ENCODE measurements around the gene CORO2B. TPM values are rescaled to one million over a fixed set of nuclear protein-coding genes. Genes with fewer than 3 reads are reported as not detected.

Gene CORO2B
- total RNA-seq, 1 experiment from 2014 or later = 0.59 TPM

GRCh38 chr15:68618394-68618793 is 39.6 kb downstream of the CORO2B start:
- no peaks in the 10 kb centered on the region for H3K9me2 ChIP-seq (ENCODE audit: insufficient read depth)
- H3K36me3 ChIP-seq (ENCODE audit: low read depth) = no peaks in the 10 kb centered on the region
- no peak overlapping the region for H3K4me2 ChIP-seq
- H4K20me1 ChIP-seq (ENCODE audit: insufficient read depth) = no peaks in the 10 kb centered on the region
- no peak overlapping the region for H2AFZ ChIP-seq
- BruUV-seq (replicated peaks) = no TSS peak
- H3K9me3 ChIP-seq (ENCODE audit: insufficient read depth, low read depth) = no peaks in the 10 kb centered on the region
- no peak overlapping the region for H3K4me3 ChIP-seq
- CTCF ChIA-PET = no interaction called here
- H3K27ac ChIP-seq = no peak overlapping the region
- DNase-seq = no peak
- POLR2A ChIA-PET (ENCODE audit: unreplicated experiment) = no interaction called here
- intact Hi-C loops (cut with micrococcal nuclease; ENCODE audit: unreplicated experiment) = no loop called here
- no peaks in the 10 kb centered on the region for H3F3A ChIP-seq (ENCODE audit: insufficient read depth, low read depth)
- H3K79me2 ChIP-seq (ENCODE audit: low read depth) = no peaks in the 10 kb centered on the region
- H3K4me1 ChIP-seq (replicated peaks; ENCODE audit: insufficient read depth) = no peaks in the 10 kb centered on the region
- H3K27me3 ChIP-seq (ENCODE audit: insufficient read depth, low read depth) = no peaks in the 10 kb centered on the region
- no peak for TF ChIP-seq EZH2 (IDR thresholded peaks at IDR 0.05; ENCODE audit: low read depth)

- DNase-seq = no peak
- H3K4me1 ChIP-seq (replicated peaks; ENCODE audit: insufficient read depth) = no peaks in the 10 kb centered on the region
- H3K9me3 ChIP-seq (ENCODE audit: insufficient read depth, low read depth) = no peaks in the 10 kb centered on the region
- H3F3A ChIP-seq (ENCODE audit: insufficient read depth, low read depth) = no peaks in the 10 kb centered on the region
- ChIA-PET CTCF (no interaction called here), POLR2A (ENCODE audit: unreplicated experiment) (no interaction called here)
- H3K27ac ChIP-seq = no peak overlapping the region
- H3K27me3 ChIP-seq (ENCODE audit: insufficient read depth, low read depth) = no peaks in the 10 kb centered on the region
- H3K9me2 ChIP-seq (ENCODE audit: insufficient read depth) = no peaks in the 10 kb centered on the region
- no peaks in the 10 kb centered on the region for H3K36me3 ChIP-seq (ENCODE audit: low read depth)
- H3K79me2 ChIP-seq (ENCODE audit: low read depth) = no peaks in the 10 kb centered on the region
- no peak overlapping the region for H3K4me3 ChIP-seq
- no peak for TF ChIP-seq EZH2 (IDR thresholded peaks at IDR 0.05; ENCODE audit: low read depth)
- TF ChIP-seq CTCF (conservative IDR thresholded peaks at IDR 0.05) = no peak
- intact Hi-C loops (cut with micrococcal nuclease; ENCODE audit: unreplicated experiment) = no loop called here
- BruUV-seq (replicated peaks) = no TSS peak
- H2AFZ ChIP-seq = no peak overlapping the region
- H3K4me2 ChIP-seq = no peak overlapping the region
- H4K20me1 ChIP-seq (ENCODE audit: insufficient read depth) = no peaks in the 10 kb centered on the region
Observed at GRCh38 chr15:68618908-68619698, 40.3 kb downstream of the CORO2B start.

DNA sequence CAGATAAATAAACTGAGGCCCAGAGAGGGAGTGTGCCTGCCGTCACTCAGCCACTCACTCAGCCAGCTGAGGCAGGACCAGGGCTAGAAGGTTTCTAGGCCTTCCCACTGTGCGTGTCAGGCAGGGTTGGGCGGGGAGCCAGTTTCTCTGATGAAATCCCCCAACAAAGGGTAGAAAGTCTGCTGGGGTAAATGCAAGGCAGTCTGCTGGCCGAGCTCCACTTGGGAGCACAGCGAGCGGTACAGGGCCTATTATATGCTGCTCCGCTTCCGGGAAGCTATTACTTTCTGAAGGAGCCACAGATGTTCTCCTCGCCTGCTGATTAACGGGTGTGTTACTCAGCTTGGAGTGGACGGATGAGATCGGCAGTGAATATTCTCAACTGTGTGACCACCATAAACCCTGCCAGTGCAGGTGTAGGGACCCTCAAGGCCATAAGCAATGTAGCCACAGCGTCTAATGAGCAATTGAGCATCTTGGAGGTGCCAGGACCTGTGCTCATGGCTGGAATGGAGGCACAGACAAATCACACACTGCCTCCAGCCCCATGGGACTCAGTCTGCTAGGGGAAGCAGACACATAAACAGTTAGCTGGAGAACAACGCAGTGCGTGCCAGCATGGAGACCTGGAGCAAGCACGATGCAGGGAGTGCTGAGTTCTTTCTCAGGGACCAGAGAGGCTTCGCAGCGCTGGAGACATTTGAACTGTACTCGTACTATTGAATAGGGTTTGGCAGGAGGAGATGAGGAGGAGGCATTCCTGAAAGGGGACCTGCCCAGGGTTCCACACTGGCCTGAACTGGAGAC is 42.1 kb downstream of the CORO2B start:
- ChIA-PET POLR2A (ENCODE audit: unreplicated experiment) (no interaction called here), CTCF (no interaction called here)
- no peak overlapping the region for H3K27ac ChIP-seq
- H3F3A ChIP-seq (ENCODE audit: insufficient read depth, low read depth) = no peaks in the 10 kb centered on the region
- H3K9me2 ChIP-seq (ENCODE audit: insufficient read depth) = no peaks in the 10 kb centered on the region
- no peaks in the 10 kb centered on the region for H4K20me1 ChIP-seq (ENCODE audit: insufficient read depth)
- no peak for TF ChIP-seq EZH2 (IDR thresholded peaks at IDR 0.05; ENCODE audit: low read depth)
- TF ChIP-seq CTCF (conservative IDR thresholded peaks at IDR 0.05) = no peak
- H3K4me1 ChIP-seq (replicated peaks; ENCODE audit: insufficient read depth) = no peaks in the 10 kb centered on the region
- no peak for DNase-seq
- intact Hi-C loops (cut with micrococcal nuclease; ENCODE audit: unreplicated experiment) = no loop called here
- H3K27me3 ChIP-seq (ENCODE audit: insufficient read depth, low read depth) = no peaks in the 10 kb centered on the region
- H2AFZ ChIP-seq = no peak overlapping the region
- no peaks in the 10 kb centered on the region for H3K36me3 ChIP-seq (ENCODE audit: low read depth)
- no peaks in the 10 kb centered on the region for H3K79me2 ChIP-seq (ENCODE audit: low read depth)
- H3K4me3 ChIP-seq = no peak overlapping the region
- no peak overlapping the region for H3K4me2 ChIP-seq
- BruUV-seq (replicated peaks) = no TSS peak
- no peaks in the 10 kb centered on the region for H3K9me3 ChIP-seq (ENCODE audit: insufficient read depth, low read depth)

Data from PC-9 (cell line).